ENCODE results near the gene POMGNT2.

POMGNT2 gene

DNA sequence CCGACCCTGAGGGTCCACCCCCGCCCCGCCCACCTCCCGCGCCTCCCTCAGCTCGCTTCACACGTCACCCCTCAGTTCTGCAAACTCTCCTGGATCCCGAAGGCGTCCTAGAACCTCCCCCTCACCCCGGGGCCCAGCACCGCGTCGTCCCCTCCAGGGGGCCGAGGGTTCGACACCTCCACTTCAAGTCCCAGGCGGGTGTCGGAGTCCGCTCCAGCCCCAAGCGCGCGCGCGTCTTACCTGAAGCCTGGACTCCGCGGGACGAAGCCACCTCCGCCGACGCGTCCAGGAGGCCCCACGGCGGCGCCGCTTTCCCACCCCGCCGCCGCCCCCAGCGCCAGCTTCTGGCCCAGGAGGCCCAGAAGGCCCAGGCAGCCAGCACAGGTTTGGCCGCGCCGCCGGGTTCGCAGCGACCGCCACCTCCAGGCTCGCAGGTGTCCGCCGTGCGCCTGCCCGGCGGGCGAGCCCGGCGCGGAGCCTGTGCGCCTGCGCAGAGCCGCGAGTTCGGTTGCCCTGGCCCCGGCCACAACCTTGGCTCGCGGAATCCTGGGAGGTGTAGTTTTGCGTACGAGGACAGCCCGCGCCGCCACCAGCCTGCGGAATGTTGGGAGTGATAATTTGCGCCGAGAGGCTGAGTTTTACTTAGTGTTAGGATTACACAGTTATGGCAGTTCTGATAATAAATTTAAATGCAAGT is at the start of gene POMGNT2:
Gene POMGNT2 (minus strand): TSS at position 484 of the 697 bp plus-strand sequence. CDS start 24,648 bp downstream, outside the sequence.
- Histone ChIP-seq H3K27ac (ENCODE audit: extremely low read depth, low read depth, low read length) (peak within 1 kb of the TSS; percentile 44; the same call in 1 of the 2 replicates), H3K4me3 (ENCODE audit: low read depth, low read length) (peak within 1 kb of the TSS; percentile 81), H3K36me3 (ENCODE audit: control insufficient read depth in 2 of 2, insufficient read depth in 1 of 2, low read length in 2 of 2) (peaks cover 0 to 4% of the 10 kb centered on the region in 2 experiments; a peak in 1 of 3 replicates), H3K9me3 (ENCODE audit: control insufficient read depth, insufficient read depth, low read depth, low read length) (no peaks in the 10 kb centered on the region), H3K4me1 (ENCODE audit: control insufficient read depth, insufficient read depth, low read length) (no peaks in the 10 kb centered on the region)
- POLR2A ChIA-PET = interaction anchor here (0.7 kb wide), 1 partner anchor 126 kb away, joined by 5 read pairs; no protein-coding TSS in a partner anchor
- CTCF ChIA-PET = interaction anchor here (0.7 kb wide), 1 partner anchor 144 kb away, joined by 3 read pairs; no protein-coding TSS in a partner anchor
- no peak for TF ChIP-seq ZNF426 (tag by site-specific recombination; IDR thresholded peaks at IDR 0.05)
- TF ChIP-seq, protein P1, sequence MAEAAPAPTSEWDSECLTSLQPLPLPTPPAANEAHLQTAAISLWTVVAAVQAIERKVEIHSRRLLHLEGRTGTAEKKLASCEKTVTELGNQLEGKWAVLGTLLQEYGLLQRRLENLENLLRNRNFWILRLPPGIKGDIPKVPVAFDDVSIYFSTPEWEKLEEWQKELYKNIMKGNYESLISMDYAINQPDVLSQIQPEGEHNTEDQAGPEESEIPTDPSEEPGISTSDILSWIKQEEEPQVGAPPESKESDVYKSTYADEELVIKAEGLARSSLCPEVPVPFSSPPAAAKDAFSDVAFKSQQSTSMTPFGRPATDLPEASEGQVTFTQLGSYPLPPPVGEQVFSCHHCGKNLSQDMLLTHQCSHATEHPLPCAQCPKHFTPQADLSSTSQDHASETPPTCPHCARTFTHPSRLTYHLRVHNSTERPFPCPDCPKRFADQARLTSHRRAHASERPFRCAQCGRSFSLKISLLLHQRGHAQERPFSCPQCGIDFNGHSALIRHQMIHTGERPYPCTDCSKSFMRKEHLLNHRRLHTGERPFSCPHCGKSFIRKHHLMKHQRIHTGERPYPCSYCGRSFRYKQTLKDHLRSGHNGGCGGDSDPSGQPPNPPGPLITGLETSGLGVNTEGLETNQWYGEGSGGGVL (tag by site-specific recombination; IDR thresholded peaks at IDR 0.05) = peak; percentile 86
- TF ChIP-seq, protein P2, sequence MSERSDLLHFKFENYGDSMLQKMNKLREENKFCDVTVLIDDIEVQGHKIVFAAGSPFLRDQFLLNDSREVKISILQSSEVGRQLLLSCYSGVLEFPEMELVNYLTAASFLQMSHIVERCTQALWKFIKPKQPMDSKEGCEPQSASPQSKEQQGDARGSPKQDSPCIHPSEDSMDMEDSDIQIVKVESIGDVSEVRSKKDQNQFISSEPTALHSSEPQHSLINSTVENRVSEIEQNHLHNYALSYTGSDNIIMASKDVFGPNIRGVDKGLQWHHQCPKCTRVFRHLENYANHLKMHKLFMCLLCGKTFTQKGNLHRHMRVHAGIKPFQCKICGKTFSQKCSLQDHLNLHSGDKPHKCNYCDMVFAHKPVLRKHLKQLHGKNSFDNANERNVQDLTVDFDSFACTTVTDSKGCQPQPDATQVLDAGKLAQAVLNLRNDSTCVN (tag by site-specific recombination; optimal IDR thresholded peaks at IDR 0.05) = peak; percentile 70
- peak; percentile 62; the same call in 1 of the 2 replicates for TF ChIP-seq ZBTB8A (tag by site-specific recombination; IDR thresholded peaks at IDR 0.05)
- TF ChIP-seq ZFHX2 (tag by site-specific recombination; conservative IDR thresholded peaks at IDR 0.05) = peak; percentile 66
- TF ChIP-seq, protein P3, sequence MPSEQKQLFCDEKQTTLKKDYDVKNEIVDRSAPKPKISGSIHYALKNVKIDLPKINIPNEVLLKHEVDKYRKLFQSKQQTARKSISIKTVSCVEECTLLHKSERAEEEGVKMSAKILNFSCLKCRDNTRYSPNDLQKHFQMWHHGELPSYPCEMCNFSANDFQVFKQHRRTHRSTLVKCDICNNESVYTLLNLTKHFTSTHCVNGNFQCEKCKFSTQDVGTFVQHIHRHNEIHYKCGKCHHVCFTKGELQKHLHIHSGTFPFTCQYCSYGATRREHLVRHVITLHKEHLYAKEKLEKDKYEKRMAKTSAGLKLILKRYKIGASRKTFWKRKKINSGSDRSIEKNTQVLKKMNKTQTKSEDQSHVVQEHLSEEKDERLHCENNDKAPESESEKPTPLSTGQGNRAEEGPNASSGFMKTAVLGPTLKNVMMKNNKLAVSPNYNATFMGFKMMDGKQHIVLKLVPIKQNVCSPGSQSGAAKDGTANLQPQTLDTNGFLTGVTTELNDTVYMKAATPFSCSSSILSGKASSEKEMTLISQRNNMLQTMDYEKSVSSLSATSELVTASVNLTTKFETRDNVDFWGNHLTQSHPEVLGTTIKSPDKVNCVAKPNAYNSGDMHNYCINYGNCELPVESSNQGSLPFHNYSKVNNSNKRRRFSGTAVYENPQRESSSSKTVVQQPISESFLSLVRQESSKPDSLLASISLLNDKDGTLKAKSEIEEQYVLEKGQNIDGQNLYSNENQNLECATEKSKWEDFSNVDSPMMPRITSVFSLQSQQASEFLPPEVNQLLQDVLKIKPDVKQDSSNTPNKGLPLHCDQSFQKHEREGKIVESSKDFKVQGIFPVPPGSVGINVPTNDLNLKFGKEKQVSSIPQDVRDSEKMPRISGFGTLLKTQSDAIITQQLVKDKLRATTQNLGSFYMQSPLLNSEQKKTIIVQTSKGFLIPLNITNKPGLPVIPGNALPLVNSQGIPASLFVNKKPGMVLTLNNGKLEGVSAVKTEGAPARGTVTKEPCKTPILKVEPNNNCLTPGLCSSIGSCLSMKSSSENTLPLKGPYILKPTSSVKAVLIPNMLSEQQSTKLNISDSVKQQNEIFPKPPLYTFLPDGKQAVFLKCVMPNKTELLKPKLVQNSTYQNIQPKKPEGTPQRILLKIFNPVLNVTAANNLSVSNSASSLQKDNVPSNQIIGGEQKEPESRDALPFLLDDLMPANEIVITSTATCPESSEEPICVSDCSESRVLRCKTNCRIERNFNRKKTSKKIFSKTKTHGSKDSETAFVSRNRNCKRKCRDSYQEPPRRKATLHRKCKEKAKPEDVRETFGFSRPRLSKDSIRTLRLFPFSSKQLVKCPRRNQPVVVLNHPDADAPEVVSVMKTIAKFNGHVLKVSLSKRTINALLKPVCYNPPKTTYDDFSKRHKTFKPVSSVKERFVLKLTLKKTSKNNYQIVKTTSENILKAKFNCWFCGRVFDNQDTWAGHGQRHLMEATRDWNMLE (tag by site-specific recombination; conservative IDR thresholded peaks at IDR 0.05; ENCODE audit: low read depth) = peak; percentile 23; the same call in 1 of the 2 replicates
- TF ChIP-seq EGR2 (tag by site-specific recombination; IDR thresholded peaks at IDR 0.05; ENCODE audit: low read depth) = peak; percentile 31; the same call in 1 of the 2 replicates
- TF ChIP-seq GLIS1 (tag by site-specific recombination; IDR thresholded peaks at IDR 0.05) = peak; percentile 59
- TF ChIP-seq, protein P4, sequence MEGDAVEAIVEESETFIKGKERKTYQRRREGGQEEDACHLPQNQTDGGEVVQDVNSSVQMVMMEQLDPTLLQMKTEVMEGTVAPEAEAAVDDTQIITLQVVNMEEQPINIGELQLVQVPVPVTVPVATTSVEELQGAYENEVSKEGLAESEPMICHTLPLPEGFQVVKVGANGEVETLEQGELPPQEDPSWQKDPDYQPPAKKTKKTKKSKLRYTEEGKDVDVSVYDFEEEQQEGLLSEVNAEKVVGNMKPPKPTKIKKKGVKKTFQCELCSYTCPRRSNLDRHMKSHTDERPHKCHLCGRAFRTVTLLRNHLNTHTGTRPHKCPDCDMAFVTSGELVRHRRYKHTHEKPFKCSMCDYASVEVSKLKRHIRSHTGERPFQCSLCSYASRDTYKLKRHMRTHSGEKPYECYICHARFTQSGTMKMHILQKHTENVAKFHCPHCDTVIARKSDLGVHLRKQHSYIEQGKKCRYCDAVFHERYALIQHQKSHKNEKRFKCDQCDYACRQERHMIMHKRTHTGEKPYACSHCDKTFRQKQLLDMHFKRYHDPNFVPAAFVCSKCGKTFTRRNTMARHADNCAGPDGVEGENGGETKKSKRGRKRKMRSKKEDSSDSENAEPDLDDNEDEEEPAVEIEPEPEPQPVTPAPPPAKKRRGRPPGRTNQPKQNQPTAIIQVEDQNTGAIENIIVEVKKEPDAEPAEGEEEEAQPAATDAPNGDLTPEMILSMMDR (tag by site-specific recombination; IDR thresholded peaks at IDR 0.05) = 0 out of 2 replicates have a peak, but pooled peaks have one; percentile 44
- TF ChIP-seq ZIC2 (tag by site-specific recombination; IDR thresholded peaks at IDR 0.05) = peak; percentile 29
- TF ChIP-seq, protein P5, sequence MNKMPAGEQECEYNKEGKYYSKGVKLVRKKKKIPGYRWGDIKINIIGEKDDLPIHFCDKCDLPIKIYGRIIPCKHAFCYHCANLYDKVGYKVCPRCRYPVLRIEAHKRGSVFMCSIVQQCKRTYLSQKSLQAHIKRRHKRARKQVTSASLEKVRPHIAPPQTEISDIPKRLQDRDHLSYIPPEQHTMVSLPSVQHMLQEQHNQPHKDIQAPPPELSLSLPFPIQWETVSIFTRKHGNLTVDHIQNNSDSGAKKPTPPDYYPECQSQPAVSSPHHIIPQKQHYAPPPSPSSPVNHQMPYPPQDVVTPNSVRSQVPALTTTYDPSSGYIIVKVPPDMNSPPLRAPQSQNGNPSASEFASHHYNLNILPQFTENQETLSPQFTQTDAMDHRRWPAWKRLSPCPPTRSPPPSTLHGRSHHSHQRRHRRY (tag by site-specific recombination; IDR thresholded peaks at IDR 0.05) = no peak
- peak; percentile 85 for TF ChIP-seq ZNF76 (tag by site-specific recombination; IDR thresholded peaks at IDR 0.05; ENCODE audit: borderline replicate concordance, low read depth)
- TF ChIP-seq, protein P6, sequence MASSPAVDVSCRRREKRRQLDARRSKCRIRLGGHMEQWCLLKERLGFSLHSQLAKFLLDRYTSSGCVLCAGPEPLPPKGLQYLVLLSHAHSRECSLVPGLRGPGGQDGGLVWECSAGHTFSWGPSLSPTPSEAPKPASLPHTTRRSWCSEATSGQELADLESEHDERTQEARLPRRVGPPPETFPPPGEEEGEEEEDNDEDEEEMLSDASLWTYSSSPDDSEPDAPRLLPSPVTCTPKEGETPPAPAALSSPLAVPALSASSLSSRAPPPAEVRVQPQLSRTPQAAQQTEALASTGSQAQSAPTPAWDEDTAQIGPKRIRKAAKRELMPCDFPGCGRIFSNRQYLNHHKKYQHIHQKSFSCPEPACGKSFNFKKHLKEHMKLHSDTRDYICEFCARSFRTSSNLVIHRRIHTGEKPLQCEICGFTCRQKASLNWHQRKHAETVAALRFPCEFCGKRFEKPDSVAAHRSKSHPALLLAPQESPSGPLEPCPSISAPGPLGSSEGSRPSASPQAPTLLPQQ (tag by site-specific recombination; IDR thresholded peaks at IDR 0.05) = peak; percentile 34; the same call in 1 of the 2 replicates
- TF ChIP-seq ZNF48 (tag by site-specific recombination; IDR thresholded peaks at IDR 0.05) = no peak
- no peak for TF ChIP-seq ZNF549 (tag by site-specific recombination; IDR thresholded peaks at IDR 0.05)
- peak; percentile 48 for TF ChIP-seq KLF9 (tag by site-specific recombination; IDR thresholded peaks at IDR 0.05; ENCODE audit: low read depth)
- peak; percentile 94 for TF ChIP-seq IKZF3 (tag by site-specific recombination; IDR thresholded peaks at IDR 0.05)
- 0 out of 2 replicates have a peak, but pooled peaks have one; percentile 11 for TF ChIP-seq SP2 (tag by site-specific recombination; IDR thresholded peaks at IDR 0.05)
- peak; percentile 44; the same call in 1 of the 2 replicates for TF ChIP-seq ZBTB20 (tag by site-specific recombination; IDR thresholded peaks at IDR 0.05)
- TF ChIP-seq ZNF777 (tag by site-specific recombination; IDR thresholded peaks at IDR 0.05; ENCODE audit: borderline replicate concordance) = peak; percentile 36; the same call in 1 of the 2 replicates
- peak; percentile 72 for TF ChIP-seq ZNF335 (tag by site-specific recombination; conservative IDR thresholded peaks at IDR 0.05)
- peak; percentile 54; the same call in 1 of the 2 replicates for TF ChIP-seq ZNF423 (tag by site-specific recombination; IDR thresholded peaks at IDR 0.05)
- peak; percentile 49; the same call in 1 of the 2 replicates for TF ChIP-seq GLIS2 (tag by site-specific recombination; IDR thresholded peaks at IDR 0.05)
- no peak for TF ChIP-seq ZNF600 (tag by site-specific recombination; IDR thresholded peaks at IDR 0.05)
